B cell (primary cell): Measurements from ENCODE around the gene RETREG2.

Experiments used
- EZH2 ChIP-seq: IDR thresholded peaks from 2 replicates; pipeline ENCODE4 v1.6.1; 2012; ENCODE audit warnings: borderline replicate concordance, low read depth, mild to moderate bottlenecking, moderate library complexity, low read length; ENCODE audit not compliant: insufficient read depth, poor library complexity, severe bottlenecking
- TF ChIP-seq, protein P1 (sequence below): fragments of 200-600 bp; IDR thresholded peaks from one replicate; pipeline ENCODE4 v1.8.0; 2022; ENCODE audit warnings: antibody characterized with exemption, mild to moderate bottlenecking

- TF ChIP-seq, protein P1, sequence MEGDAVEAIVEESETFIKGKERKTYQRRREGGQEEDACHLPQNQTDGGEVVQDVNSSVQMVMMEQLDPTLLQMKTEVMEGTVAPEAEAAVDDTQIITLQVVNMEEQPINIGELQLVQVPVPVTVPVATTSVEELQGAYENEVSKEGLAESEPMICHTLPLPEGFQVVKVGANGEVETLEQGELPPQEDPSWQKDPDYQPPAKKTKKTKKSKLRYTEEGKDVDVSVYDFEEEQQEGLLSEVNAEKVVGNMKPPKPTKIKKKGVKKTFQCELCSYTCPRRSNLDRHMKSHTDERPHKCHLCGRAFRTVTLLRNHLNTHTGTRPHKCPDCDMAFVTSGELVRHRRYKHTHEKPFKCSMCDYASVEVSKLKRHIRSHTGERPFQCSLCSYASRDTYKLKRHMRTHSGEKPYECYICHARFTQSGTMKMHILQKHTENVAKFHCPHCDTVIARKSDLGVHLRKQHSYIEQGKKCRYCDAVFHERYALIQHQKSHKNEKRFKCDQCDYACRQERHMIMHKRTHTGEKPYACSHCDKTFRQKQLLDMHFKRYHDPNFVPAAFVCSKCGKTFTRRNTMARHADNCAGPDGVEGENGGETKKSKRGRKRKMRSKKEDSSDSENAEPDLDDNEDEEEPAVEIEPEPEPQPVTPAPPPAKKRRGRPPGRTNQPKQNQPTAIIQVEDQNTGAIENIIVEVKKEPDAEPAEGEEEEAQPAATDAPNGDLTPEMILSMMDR, result no peak
- TF ChIP-seq EZH2, result no peak
Observed at GRCh38 chr2:219131327-219131726, 46.7 kb upstream of the RETREG2 start.
